ENCODE data around the gene NEK1. TPM values are rescaled to one million over a fixed set of nuclear protein-coding genes. Genes with fewer than 3 reads are reported as not detected.
A peak's percentile ranks its signal among the peaks of the same experiment; 100 is the strongest.
"Not testable (repeated sequence)": the region's sequence is repeated elsewhere in the genome, so short reads cannot be mapped to it uniquely, and the experiment has no call there.

The NEK1 gene
- polyA plus RNA-seq, 4 donors: 2.7 to 8.1 (median 3.6) TPM

- Histone ChIP-seq H3K4me3 (ENCODE audit: low read depth in 1 of 3, low read length in 3 of 3) (no peak overlapping the region), H3K4me1 (ENCODE audit: control insufficient read depth in 3 of 3, insufficient read depth in 2 of 3, low read depth in 1 of 3, low read length in 2 of 3) (no peaks in the 10 kb centered on the region), H3K27me3 (ENCODE audit: control insufficient read depth in 3 of 3, insufficient read depth in 3 of 3, low read length in 3 of 3) (no peaks in the 10 kb centered on the region), H3K36me3 (ENCODE audit: control insufficient read depth in 3 of 3, insufficient read depth in 2 of 3, low read depth in 1 of 3, low read length in 3 of 3) (peaks cover 2 to 6% (median 4%) of the 10 kb centered on the region in 3 donors), H3K27ac (ENCODE audit: low read depth in 1 of 3, low read length in 2 of 3) (no peak overlapping the region), H3K9me3 (ENCODE audit: control insufficient read depth in 2 of 2, insufficient read depth in 1 of 2, low read depth in 1 of 2, low read length in 1 of 2) (peaks cover 0 to 4% of the 10 kb centered on the region in 2 donors)
- no peak for DNase-seq
- no peak for FAIRE-seq
These were observed 88.6 kb downstream of the NEK1 start for GRCh38 chr4:169523796-169524195.

DNA sequence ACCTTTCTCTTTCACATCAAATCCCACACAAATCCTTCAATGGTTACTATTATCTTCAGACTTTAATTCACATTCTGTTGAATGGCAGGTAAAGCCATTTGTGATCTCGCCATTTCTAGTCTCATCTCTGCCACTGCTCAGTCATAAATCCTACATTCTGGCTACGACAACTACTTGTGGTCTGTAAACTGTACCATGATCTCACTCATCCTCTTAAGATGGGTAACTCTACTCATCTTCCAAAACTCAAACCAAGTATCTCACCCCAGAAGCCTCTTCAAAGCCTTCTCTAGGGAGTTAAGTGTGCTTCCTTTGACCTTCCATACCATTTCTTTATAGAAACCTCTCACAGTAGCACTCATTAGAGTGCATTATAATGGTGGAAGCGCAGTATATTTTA lies 101.8 kb downstream of the NEK1 start:
- no peak overlapping the region for H3K4me3 ChIP-seq (ENCODE audit: low read depth in 1 of 3, low read length in 3 of 3)
- 91 to 93% (median 92%) methylated on average over 3 of the region's 3 CpGs for WGBS, 3 donors
- DNase-seq: no peak
- no peaks in the 10 kb centered on the region for H3K27me3 ChIP-seq (ENCODE audit: control insufficient read depth in 3 of 3, insufficient read depth in 3 of 3, low read length in 3 of 3)
- no peak for FAIRE-seq
- no peaks in the 10 kb centered on the region for H3K4me1 ChIP-seq (ENCODE audit: control insufficient read depth in 3 of 3, insufficient read depth in 2 of 3, low read depth in 1 of 3, low read length in 2 of 3)
- H3K9me3 ChIP-seq (ENCODE audit: control insufficient read depth in 2 of 2, insufficient read depth in 1 of 2, low read depth in 1 of 2, low read length in 1 of 2): no peaks in the 10 kb centered on the region
- H3K36me3 ChIP-seq (ENCODE audit: control insufficient read depth in 3 of 3, insufficient read depth in 2 of 3, low read depth in 1 of 3, low read length in 3 of 3): no peaks in the 10 kb centered on the region
- H3K27ac ChIP-seq (ENCODE audit: low read depth in 1 of 3, low read length in 2 of 3): no peak overlapping the region

DNA sequence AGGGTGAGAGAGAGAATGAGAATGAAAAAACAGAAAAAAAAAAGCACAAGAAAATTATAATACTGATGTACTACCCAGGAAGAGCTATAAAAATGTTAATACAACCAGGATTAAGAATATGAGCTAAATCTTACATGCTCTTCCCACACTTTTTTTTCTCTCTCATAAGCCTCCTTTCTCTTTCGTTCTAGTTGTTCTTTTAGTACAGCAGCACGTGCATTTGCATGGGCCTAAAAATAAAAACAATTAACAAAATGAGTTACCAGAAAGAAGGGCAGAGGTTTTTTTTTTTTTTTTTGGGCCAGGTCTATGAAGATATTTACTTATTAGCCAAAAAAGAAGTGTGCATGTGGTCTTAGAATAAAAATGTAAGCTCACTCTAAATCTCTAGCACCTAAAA lies 105.5 kb downstream of the NEK1 start:
- Histone ChIP-seq H3K4me1 (ENCODE audit: control insufficient read depth in 3 of 3, insufficient read depth in 2 of 3, low read depth in 1 of 3, low read length in 2 of 3) (no peaks in the 10 kb centered on the region), H3K27ac (ENCODE audit: low read depth in 1 of 3, low read length in 2 of 3) (no peak overlapping the region), H3K27me3 (ENCODE audit: control insufficient read depth in 3 of 3, insufficient read depth in 3 of 3, low read length in 3 of 3) (no peaks in the 10 kb centered on the region), H3K4me3 (ENCODE audit: low read depth in 1 of 3, low read length in 3 of 3) (no peak overlapping the region), H3K36me3 (ENCODE audit: control insufficient read depth in 3 of 3, insufficient read depth in 2 of 3, low read depth in 1 of 3, low read length in 3 of 3) (no peaks in the 10 kb centered on the region), H3K9me3 (ENCODE audit: control insufficient read depth in 2 of 2, insufficient read depth in 1 of 2, low read depth in 1 of 2, low read length in 1 of 2) (no peaks in the 10 kb centered on the region)
- FAIRE-seq (no peak), DNase-seq (no peak)
- 89 to 94% (median 94%) methylated on average over 2 of the region's 2 CpGs for WGBS, 3 donors

- H3K4me1 ChIP-seq (ENCODE audit: control insufficient read depth in 3 of 3, insufficient read depth in 2 of 3, low read depth in 1 of 3, low read length in 2 of 3); H3K4me3 ChIP-seq (ENCODE audit: low read depth in 1 of 3, low read length in 3 of 3); H3K27ac ChIP-seq (ENCODE audit: low read depth in 1 of 3, low read length in 2 of 3); FAIRE-seq; H3K27me3 ChIP-seq (ENCODE audit: control insufficient read depth in 3 of 3, insufficient read depth in 3 of 3, low read length in 3 of 3); H3K9me3 ChIP-seq (ENCODE audit: control insufficient read depth in 2 of 2, insufficient read depth in 1 of 2, low read depth in 1 of 2, low read length in 1 of 2); H3K36me3 ChIP-seq (ENCODE audit: control insufficient read depth in 3 of 3, insufficient read depth in 2 of 3, low read depth in 1 of 3, low read length in 3 of 3); DNase-seq: not testable (repeated sequence)
- WGBS, 3 donors: 97 to 98% (median 98%) methylated on average over 9 to 11 of the region's 11 CpGs
These were observed 112.5 kb downstream of the NEK1 start for GRCh38 chr4:169499907-169500306.

DNA sequence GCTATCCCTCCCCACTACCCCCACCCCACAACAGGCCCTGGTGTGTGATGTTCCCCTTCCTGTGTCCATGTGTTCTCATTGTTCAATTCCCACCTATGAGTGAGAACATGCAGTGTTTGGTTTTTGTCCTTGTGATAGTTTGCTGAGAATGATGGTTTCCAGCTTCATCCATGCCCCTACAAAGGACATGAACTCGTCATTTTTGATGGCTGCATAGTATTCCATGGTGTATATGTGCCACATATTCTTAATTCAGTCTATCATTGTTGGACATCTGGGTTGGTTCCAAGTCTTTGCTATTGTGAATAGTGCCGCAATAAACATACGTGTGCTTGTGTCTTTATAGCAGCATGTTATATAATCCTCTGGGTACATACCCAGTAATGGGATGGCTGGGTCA lies 118.1 kb downstream of the NEK1 start:
- WGBS, 3 donors: 90 to 94% (median 94%) methylated on average over 3 of the region's 3 CpGs
- not testable (repeated sequence) for H3K36me3 ChIP-seq (ENCODE audit: control insufficient read depth in 3 of 3, insufficient read depth in 2 of 3, low read depth in 1 of 3, low read length in 3 of 3); H3K4me1 ChIP-seq (ENCODE audit: control insufficient read depth in 3 of 3, insufficient read depth in 2 of 3, low read depth in 1 of 3, low read length in 2 of 3); DNase-seq; H3K4me3 ChIP-seq (ENCODE audit: low read depth in 1 of 3, low read length in 3 of 3); H3K27me3 ChIP-seq (ENCODE audit: control insufficient read depth in 3 of 3, insufficient read depth in 3 of 3, low read length in 3 of 3); H3K27ac ChIP-seq (ENCODE audit: low read depth in 1 of 3, low read length in 2 of 3); FAIRE-seq
- peaks cover 0 to 17% of the 10 kb centered on the region in 2 donors for H3K9me3 ChIP-seq (ENCODE audit: control insufficient read depth in 2 of 2, insufficient read depth in 1 of 2, low read depth in 1 of 2, low read length in 1 of 2)

- no peaks in the 10 kb centered on the region for H3K4me1 ChIP-seq (ENCODE audit: control insufficient read depth in 3 of 3, insufficient read depth in 2 of 3, low read depth in 1 of 3, low read length in 2 of 3)
- no peak overlapping the region for H3K4me3 ChIP-seq (ENCODE audit: low read depth in 1 of 3, low read length in 3 of 3)
- DNase-seq: no peak
- no peaks in the 10 kb centered on the region for H3K27me3 ChIP-seq (ENCODE audit: control insufficient read depth in 3 of 3, insufficient read depth in 3 of 3, low read length in 3 of 3)
- 52 to 61% (median 57%) methylated on average over 2 of the region's 2 CpGs for WGBS, 3 donors
- H3K27ac ChIP-seq (ENCODE audit: low read depth in 1 of 3, low read length in 2 of 3): no peak overlapping the region
- no peak for FAIRE-seq
- H3K36me3 ChIP-seq (ENCODE audit: control insufficient read depth in 3 of 3, insufficient read depth in 2 of 3, low read depth in 1 of 3, low read length in 3 of 3): peaks cover 0 to 6% (median 0%) of the 10 kb centered on the region in 3 donors
- H3K9me3 ChIP-seq (ENCODE audit: control insufficient read depth in 2 of 2, insufficient read depth in 1 of 2, low read depth in 1 of 2, low read length in 1 of 2): peaks cover 0 to 17% of the 10 kb centered on the region in 2 donors
These were observed 119.2 kb downstream of the NEK1 start for GRCh38 chr4:169493164-169493524.

GRCh38 chr4:169492436-169493163 lies 119.8 kb downstream of the NEK1 start:
- Histone ChIP-seq H3K4me1 (ENCODE audit: control insufficient read depth in 3 of 3, insufficient read depth in 2 of 3, low read depth in 1 of 3, low read length in 2 of 3) (no peaks in the 10 kb centered on the region), H3K36me3 (ENCODE audit: control insufficient read depth in 3 of 3, insufficient read depth in 2 of 3, low read depth in 1 of 3, low read length in 3 of 3) (peaks cover 0 to 6% (median 0%) of the 10 kb centered on the region in 3 donors), H3K27ac (ENCODE audit: low read depth in 1 of 3, low read length in 2 of 3) (no peak overlapping the region), H3K9me3 (ENCODE audit: control insufficient read depth in 2 of 2, insufficient read depth in 1 of 2, low read depth in 1 of 2, low read length in 1 of 2) (peaks cover 0 to 17% of the 10 kb centered on the region in 2 donors), H3K4me3 (ENCODE audit: low read depth in 1 of 3, low read length in 3 of 3) (no peak overlapping the region), H3K27me3 (ENCODE audit: control insufficient read depth in 3 of 3, insufficient read depth in 3 of 3, low read length in 3 of 3) (no peaks in the 10 kb centered on the region)
- DNase-seq (peak; percentile 37 to 45), FAIRE-seq (no peak)
- 73 to 76% (median 74%) methylated on average over 10 of the region's 10 CpGs for WGBS, 3 donors

DNA sequence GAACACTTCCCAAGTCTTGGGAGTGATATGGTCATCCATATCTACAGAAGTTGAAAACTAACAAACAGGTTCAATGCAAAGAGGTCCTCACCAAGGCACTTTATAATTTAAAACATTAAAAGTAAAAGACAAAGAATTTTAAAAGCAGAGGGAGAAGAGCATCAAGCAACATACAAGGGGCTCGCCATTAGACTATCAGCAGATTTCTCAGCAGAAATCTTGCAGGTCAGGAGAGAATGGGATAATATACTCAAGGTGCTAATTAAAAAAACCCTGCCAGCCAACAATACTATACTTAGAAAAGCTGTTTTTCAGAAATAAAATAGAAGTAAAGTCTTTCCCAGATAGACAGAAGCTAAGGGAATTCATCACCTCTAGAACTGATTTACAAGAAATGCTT lies 121.2 kb downstream of the NEK1 start:
- Histone ChIP-seq H3K4me1 (ENCODE audit: control insufficient read depth in 3 of 3, insufficient read depth in 2 of 3, low read depth in 1 of 3, low read length in 2 of 3) (no peaks in the 10 kb centered on the region), H3K27me3 (ENCODE audit: control insufficient read depth in 3 of 3, insufficient read depth in 3 of 3, low read length in 3 of 3) (no peaks in the 10 kb centered on the region), H3K9me3 (ENCODE audit: control insufficient read depth in 2 of 2, insufficient read depth in 1 of 2, low read depth in 1 of 2, low read length in 1 of 2) (peaks cover 0 to 17% of the 10 kb centered on the region in 2 donors), H3K4me3 (ENCODE audit: low read depth in 1 of 3, low read length in 3 of 3) (no peak overlapping the region), H3K27ac (ENCODE audit: low read depth in 1 of 3, low read length in 2 of 3) (no peak overlapping the region), H3K36me3 (ENCODE audit: control insufficient read depth in 3 of 3, insufficient read depth in 2 of 3, low read depth in 1 of 3, low read length in 3 of 3) (peaks cover 0 to 6% (median 0%) of the 10 kb centered on the region in 3 donors)
- FAIRE-seq (no peak), DNase-seq (no peak)
- 95 to 100% (median 97%) methylated on average over 1 of the region's 1 CpG for WGBS, 3 donors

GRCh38 chr4:169489306-169489705 lies 123.1 kb downstream of the NEK1 start:
- H3K36me3 ChIP-seq (ENCODE audit: control insufficient read depth in 3 of 3, insufficient read depth in 2 of 3, low read depth in 1 of 3, low read length in 3 of 3): peaks cover 0 to 6% (median 0%) of the 10 kb centered on the region in 3 donors
- no peaks in the 10 kb centered on the region for H3K27me3 ChIP-seq (ENCODE audit: control insufficient read depth in 3 of 3, insufficient read depth in 3 of 3, low read length in 3 of 3)
- peaks cover 0 to 17% of the 10 kb centered on the region in 2 donors for H3K9me3 ChIP-seq (ENCODE audit: control insufficient read depth in 2 of 2, insufficient read depth in 1 of 2, low read depth in 1 of 2, low read length in 1 of 2)
- FAIRE-seq (no peak), DNase-seq (no peak)
- H3K4me1 ChIP-seq (ENCODE audit: control insufficient read depth in 3 of 3, insufficient read depth in 2 of 3, low read depth in 1 of 3, low read length in 2 of 3): peaks cover 0 to 2% (median 0%) of the 10 kb centered on the region in 3 donors
- no peak overlapping the region for H3K27ac ChIP-seq (ENCODE audit: low read depth in 1 of 3, low read length in 2 of 3)
- H3K4me3 ChIP-seq (ENCODE audit: low read depth in 1 of 3, low read length in 3 of 3): no peak overlapping the region
